Panc1 (cell line): ENCODE data around the gene C20orf141.

Experiments used
- POLR2AphosphoS5 ChIP-seq: IDR thresholded peaks from 2 replicates; pipeline ENCODE4 v1.6.1; 2012; ENCODE audit warnings: mild to moderate bottlenecking, low read depth, low read length, moderate library complexity
- REST ChIP-seq, 2 experiments: IDR thresholded peaks; 2 replicates each; pipeline ENCODE4 v1.6.1; 2011 to 2012; ENCODE audit warnings: low read depth in 2 of 2, control low read depth in 1 of 2, low read length in 1 of 2, mild to moderate bottlenecking in 1 of 2, moderate library complexity in 1 of 2; ENCODE audit not compliant: insufficient read depth in 1 of 2
- SIN3A ChIP-seq: IDR thresholded peaks from 2 replicates; pipeline ENCODE4 v1.6.1; 2012; ENCODE audit warnings: low read depth, mild to moderate bottlenecking, low read length, moderate library complexity, borderline replicate concordance; ENCODE audit not compliant: insufficient read depth
- TCF7L2 ChIP-seq: IDR thresholded peaks from 2 replicates; pipeline ENCODE4 v1.6.1; 2011; ENCODE audit warnings: mild to moderate bottlenecking, low read depth, low read length, inconsistent platforms
- TF ChIP-seq, protein P1 (sequence below): fragments of 450-650 bp; IDR thresholded peaks from 2 replicates; pipeline ENCODE4 v1.5.1; 2017; ENCODE audit warnings: mild to moderate bottlenecking

DNA sequence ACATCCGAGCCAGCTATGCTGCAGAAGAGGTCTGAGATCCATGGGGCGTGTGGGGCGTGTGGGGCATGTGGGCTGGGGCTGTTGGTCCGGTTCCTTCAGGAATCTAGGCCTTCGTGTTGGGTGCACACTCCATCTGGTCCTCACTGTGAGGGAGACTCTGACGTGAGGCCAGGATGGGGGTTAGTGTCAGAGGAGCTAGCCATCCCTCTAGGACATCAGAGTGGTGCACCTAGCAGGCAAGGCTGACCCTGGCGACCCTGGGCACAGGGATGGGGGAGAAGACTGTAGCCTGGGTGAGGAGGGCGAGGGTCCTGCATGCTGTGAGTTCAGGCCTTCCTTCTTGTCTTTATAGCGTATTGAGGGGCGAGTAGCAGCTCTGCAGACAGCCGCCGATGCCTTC is 49.8 kb downstream of the C20orf141 start:
- TF ChIP-seq, protein P1, sequence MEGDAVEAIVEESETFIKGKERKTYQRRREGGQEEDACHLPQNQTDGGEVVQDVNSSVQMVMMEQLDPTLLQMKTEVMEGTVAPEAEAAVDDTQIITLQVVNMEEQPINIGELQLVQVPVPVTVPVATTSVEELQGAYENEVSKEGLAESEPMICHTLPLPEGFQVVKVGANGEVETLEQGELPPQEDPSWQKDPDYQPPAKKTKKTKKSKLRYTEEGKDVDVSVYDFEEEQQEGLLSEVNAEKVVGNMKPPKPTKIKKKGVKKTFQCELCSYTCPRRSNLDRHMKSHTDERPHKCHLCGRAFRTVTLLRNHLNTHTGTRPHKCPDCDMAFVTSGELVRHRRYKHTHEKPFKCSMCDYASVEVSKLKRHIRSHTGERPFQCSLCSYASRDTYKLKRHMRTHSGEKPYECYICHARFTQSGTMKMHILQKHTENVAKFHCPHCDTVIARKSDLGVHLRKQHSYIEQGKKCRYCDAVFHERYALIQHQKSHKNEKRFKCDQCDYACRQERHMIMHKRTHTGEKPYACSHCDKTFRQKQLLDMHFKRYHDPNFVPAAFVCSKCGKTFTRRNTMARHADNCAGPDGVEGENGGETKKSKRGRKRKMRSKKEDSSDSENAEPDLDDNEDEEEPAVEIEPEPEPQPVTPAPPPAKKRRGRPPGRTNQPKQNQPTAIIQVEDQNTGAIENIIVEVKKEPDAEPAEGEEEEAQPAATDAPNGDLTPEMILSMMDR: no peak
- TF ChIP-seq SIN3A (no peak), POLR2AphosphoS5 (no peak), REST (IDR thresholded peaks at IDR 0.05; ENCODE audit: insufficient read depth in 1 of 2, low read depth in 2 of 2, low read length in 1 of 2) (no peak), TCF7L2 (no peak)
